8988T (cell line): Measurements from ENCODE around the gene ARID1B.

Experiments
- DNase-seq: peaks from one replicate; pipeline ENCODE4 v3.0.0; 2011

Gene ARID1B

DNA sequence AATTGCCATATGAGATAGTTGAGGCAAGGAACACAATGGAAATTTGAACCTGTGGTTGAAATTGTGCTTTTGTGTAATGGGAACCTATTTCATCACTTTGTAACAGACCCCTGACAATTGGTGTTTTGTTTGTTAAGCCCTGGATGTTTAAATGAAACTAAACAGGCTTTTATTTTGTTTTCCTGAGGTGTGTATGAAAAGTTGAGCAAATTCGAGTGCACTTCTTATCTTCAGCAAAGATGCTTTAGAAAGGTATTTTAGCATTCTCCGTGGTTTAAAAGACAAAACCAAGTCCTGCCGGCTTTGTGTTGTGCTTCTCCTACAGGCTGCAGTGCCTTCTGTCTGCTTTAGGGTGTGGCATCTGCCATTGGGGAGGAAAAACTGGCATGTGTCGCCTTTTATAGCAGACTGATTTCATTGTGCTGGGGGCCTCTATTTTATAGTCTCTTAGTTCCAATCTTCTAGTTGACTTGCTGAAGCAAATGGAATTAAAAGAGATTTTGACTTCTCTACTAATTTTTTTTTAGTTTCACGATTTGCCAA, 2.2 kb upstream of the ARID1B start:
- no peak for DNase-seq

DNA sequence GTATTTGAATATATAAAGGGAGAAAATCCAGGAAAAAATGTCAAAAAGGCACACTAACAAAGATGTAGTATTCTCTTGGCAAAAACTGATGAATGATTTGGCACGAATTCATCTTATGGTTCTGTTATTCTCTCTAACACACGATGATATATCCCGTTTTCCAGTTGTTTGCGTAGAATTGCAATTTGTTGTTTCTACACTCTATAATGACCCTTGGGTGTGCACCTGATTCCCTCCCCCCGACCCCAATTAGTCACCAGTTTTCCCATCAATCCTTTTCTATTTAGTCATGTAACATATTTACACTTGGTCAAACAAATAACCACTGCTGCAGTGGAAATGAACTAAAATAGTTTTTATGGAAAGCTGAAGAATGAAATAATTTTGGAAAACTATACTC, 1.5 kb upstream of the ARID1B start:
- DNase-seq: no peak

DNA sequence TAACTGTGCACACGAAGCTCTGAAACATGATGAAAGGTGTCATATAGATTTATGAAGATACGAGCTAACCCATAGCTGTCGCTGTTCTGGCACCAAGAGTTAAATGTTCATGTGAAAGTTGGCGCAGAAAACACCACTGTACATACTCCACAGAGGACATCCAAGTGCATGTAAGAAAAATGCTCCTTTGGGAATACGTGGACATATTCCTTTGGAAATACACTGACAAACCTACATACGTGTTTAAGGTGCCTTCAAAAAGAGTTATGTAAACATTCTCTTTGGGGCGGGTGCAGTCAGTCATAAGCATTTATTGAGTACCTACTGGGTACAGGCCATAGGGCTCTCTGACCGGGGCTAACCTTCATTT, 723 bp upstream of the ARID1B start:
- DNase-seq: peak; percentile 41

DNA sequence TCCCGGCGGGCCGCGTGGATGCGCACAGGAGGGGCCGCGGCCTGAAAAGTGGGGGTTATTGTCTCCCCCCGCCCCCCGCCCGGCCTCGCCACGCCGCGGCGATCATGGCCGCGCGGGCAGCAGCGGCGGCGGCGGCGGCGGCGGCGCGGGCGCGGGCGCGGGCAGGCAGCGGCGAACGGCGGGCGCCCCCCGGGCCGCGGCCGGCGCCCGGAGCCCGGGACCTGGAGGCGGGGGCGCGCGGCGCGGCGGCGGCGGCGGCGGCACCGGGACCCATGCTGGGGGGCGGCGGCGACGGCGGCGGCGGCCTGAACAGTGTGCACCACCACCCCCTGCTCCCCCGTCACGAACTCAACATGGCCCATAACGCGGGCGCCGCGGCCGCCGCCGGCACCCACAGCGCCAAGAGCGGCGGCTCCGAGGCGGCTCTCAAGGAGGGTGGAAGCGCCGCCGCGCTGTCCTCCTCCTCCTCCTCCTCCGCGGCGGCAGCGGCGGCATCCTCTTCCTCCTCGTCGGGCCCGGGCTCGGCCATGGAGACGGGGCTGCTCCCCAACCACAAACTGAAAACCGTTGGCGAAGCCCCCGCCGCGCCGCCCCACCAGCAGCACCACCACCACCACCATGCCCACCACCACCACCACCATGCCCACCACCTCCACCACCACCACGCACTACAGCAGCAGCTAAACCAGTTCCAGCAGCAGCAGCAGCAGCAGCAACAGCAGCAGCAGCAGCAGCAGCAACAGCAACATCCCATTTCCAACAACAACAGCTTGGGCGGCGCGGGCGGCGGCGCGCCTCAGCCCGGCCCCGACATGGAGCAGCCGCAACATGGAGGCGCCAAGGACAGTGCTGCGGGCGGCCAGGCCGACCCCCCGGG, 637 bp downstream of the ARID1B start:
- peak; percentile 86 for DNase-seq

DNA sequence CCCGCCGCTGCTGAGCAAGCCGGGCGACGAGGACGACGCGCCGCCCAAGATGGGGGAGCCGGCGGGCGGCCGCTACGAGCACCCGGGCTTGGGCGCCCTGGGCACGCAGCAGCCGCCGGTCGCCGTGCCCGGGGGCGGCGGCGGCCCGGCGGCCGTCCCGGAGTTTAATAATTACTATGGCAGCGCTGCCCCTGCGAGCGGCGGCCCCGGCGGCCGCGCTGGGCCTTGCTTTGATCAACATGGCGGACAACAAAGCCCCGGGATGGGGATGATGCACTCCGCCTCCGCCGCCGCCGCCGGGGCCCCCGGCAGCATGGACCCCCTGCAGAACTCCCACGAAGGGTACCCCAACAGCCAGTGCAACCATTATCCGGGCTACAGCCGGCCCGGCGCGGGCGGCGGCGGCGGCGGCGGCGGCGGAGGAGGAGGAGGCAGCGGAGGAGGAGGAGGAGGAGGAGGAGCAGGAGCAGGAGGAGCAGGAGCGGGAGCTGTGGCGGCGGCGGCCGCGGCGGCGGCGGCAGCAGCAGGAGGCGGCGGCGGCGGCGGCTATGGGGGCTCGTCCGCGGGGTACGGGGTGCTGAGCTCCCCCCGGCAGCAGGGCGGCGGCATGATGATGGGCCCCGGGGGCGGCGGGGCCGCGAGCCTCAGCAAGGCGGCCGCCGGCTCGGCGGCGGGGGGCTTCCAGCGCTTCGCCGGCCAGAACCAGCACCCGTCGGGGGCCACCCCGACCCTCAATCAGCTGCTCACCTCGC, 1.5 kb downstream of the ARID1B start:
- DNase-seq: peak; percentile 55

DNA sequence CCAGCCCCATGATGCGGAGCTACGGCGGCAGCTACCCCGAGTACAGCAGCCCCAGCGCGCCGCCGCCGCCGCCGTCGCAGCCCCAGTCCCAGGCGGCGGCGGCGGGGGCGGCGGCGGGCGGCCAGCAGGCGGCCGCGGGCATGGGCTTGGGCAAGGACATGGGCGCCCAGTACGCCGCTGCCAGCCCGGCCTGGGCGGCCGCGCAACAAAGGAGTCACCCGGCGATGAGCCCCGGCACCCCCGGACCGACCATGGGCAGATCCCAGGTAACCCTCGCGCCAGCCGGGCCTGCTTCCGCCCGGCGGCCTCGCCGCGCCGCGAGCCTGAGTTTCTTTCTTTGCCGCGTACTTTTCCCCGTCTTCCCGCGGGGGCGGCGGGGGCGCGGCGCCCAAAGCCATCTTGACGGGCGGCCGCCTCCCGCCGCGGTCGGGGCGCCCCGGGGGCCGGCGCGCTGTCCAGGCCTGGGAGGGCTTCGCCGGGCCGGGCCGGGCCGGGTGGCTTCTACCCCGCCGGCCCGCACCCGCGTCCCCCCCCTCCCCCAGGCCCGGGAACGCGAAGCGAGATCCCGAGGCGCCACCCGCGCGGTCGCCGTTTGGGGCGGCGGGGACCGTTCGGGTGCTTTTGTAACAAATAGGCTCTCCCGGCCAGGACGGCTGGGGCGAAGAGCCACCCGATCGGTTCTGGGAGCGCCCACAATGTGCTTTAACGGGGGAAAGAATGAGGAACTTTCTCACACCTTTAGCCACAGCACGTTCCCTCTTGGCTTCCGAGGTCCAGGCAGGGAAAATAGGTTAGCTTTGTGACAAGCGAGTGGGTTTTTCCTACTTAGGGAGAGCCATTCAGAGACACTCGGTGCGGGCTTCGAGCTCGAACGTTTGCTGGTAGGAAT, 2.3 kb downstream of the ARID1B start:
- DNase-seq: peak; percentile 56

DNA sequence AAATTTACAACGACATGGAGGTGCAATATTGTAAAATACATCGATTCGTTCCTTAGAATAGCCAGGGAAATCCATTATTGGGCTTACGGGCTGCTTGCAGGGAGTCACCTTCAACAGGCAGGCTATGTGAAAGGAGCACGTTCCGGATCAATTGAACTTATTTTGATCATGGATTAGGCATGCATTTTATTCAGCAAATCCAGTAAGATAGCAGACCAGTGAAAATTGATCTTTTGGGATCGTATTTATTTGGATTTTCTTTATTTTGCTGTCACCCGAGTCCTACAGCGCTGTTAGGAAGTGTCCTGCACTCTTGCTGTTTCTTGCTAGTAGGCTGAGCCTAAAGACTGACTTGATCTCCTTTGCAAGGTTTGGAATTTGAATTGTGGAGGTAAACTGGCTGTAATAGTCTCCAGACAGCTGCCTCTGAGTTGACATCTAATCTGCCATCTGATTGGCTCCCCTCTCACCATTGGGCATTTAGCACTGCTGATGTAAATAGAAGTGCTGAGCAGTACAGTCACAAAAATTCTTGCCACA, 3.0 kb downstream of the ARID1B start:
- peak; percentile 61 for DNase-seq

DNA sequence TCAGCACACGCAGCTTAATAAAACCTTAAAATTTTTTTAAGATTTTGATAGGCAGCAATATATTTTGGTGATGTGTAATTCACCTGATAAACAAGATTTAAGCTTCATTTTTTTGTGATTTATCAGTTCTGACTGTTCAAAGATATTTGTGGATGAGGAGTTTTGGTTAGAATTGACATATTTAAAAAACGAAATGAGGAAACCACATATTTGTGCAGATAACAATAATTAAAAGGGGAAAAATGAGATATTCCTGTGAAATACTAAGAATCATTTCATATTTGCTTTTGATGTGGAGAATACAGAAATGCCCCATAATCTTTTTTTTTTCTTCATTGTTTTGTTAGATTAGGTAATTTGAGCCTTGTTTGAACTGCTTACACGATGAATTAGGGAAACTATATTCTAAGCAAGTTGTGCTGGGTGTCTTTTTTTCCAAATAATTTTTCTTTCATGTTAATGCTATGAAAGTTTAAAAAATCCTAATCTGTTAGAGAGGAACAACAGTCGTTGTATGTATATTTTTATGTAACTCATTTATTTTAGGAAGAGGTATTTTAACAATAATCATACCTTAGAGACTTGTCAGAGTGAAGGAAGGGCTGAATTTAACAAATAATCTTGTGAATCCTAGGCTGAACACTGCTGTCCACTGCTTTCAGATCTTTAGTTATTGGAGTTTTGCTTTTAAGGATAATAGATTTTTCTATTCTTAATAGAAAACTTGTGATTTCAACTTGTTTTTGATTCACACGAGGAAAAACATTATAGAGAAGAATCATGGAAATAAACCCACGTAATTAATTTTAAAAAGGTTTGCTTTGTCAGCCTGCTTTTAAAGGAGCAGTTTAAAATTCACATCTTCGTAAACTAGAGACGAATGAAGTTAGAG, 4.0 kb downstream of the ARID1B start:
- no peak for DNase-seq

DNA sequence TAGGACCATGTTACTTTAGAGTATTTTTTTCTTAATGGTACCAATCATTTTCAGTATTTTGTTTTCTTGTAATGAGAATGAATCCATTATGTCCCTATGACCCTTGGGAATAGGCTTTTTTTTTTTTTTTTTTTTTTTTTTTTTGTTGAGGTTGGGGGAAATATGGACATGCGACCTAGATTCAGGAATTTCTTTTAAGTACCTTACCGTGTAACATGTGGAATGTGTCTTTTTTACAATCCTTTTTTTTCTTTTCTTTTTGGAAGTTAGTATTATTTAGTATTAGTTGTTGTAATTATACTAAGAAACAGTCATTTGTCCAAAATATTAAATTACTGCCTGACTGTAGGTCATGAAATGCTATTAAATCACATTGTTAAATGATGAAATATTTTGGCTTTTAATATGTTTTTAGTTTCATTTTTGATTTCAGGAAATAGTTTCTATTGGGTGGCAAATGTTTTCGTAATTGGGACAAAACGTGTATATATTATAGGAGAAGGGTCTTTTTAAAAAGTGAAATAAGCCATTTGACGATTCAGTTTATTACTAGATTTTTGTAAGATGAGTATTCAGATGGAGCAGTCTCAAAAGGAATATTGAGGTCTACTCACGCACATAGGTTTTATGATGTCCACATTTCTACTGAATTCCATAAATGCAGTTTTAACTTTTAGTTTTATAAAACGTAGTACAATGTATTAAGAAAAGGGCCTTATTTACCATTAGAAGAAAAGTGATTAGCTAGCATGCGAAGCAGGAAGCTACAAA, 4.9 kb downstream of the ARID1B start:
- DNase-seq: no peak

DNA sequence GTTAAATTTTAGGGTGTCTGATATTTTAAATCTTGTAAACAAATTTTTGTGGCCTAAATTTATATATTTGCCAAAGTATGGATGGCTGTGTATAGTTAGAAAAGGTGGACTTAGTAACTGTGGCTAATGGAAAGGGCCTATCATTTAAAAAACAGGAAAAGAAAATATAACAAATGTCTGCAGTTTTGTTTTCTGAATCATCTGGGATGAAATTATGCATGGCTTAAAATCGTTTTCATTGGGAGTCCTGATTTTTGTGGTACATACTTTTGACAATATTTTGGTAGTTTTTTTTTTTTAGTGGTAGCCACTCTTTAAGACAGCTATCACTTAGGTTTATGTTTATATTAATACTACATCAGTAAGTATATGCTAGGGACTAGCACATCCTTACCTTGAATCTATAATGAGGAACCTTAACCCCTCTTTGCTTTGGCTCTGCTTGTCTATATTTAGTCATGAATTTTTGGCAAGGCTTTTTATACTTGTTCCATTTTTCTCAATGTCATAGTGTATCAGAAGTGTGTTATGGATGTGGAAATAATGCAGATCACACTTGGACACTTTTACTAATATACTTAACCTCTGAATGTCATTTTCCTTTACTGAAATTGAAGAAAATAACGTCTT, 5.6 kb downstream of the ARID1B start:
- DNase-seq: no peak

DNA sequence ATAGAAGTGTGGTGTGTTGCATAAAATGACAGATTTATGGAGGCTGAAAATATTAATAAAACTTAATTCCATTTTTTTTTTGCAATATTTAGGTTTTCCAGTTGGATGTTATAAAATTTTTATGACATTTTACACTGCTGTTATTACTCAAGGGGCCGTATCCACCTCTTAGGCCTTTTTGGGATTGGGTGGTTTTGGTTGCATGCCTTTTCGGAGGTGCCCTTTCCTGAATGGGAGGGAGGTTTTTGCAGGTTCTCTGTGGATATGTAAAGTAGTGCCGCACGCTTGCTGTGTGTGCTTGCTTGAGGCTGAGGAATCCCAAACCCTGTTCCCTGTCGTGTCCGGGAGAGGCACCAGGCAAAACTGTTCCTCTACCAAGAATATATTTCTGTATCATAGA, 6.8 kb downstream of the ARID1B start:
- no peak for DNase-seq

DNA sequence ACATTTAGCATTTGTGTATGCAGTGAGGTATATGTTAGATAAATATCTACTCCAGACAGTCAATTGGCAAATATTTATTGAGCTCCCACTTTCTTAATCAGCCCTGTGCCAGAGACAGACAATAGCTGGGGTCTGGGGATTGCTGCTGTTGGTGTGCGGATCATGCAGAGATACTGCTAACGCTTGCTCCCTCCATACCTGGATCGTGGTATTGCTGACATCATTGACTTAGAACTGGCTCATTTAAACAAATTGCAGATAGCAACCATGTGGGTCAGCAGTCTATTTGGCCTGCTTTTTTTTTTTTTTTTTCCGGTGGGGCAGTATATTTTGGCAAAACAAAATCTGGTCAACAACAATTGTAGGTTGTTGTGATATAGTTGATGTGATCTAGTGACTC, 9.5 kb downstream of the ARID1B start:
- no peak for DNase-seq

DNA sequence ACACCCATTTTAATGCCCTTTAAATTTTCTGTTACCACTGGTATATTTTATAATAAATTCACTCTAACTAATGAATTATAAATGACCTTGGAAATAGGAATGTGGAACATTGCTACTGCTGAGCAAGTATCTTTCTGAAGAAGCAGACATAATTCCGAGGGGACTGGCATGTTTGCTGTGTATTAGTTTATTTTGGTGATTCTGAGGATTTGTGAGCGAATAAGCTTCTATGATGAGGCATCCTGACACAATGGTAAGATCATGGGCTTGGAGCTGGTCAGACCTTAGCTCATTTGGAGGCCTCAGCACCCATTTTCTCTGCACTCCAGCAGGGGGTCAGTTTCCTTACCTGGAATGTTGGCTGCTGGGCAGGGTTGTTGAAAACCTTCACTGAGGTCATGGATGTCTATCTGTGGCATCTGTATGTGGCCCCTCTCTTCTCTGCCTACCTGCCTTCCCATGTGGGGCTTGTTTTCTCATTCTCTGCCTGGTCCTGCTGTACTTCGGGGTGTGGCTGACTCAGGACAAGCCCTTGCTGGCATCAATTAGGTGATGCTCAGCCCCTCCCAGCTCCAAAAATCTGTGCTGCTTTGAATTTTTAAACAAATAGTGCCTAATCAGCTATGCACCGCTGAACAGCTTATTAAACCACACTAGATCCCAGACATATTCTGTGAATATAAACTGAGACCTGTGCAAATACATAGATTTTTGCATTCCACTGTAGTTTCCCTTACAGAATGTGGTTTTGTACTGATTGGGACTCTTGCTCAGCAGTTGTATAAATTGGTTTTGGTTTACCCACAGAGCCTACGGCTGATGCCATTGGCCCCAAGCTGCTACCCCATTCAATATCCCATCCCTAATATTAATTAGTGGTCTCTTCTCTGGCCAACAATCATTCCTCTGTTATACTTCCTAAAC, 10.7 kb downstream of the ARID1B start:
- DNase-seq: no peak

DNA sequence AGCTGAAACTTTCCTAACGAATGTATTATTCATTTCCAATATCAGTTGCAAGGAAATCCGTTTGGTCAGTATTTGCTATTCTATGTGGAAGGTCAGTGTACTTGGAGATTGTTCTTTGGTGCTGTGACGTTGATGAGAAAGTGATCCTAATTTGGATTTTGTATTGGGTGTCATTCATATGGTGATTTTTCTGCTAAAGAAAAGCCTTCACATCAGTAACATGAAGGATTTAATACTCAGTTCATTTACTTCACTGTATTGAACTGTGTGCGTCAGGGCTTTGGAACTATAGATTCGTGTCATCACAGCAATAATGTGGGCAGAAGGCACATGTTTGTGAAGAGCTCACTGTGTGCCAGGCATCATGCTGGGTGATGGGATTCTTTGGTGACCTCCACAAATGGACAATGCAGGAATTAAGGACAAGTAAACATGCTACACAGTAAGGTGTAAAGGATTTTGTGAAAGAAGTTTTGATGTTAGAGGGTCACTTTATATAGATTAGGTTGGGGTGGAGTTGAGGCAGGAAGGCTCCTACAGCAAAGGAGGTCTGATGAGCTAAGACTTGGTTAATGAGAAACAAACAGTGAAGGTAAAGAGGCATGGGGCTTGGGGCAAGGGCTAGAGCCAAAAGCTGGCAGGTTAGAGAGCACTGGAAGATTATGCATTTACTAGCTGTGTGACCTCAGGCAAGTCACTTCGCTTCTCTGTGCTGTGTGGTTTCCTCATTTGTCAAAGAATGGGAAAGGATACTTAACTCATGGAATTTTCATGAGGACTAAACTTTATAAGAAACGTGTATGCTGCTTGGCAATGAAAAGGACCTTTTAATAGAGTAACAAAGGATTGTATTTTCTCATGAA, 12.1 kb downstream of the ARID1B start:
- no peak for DNase-seq

DNA sequence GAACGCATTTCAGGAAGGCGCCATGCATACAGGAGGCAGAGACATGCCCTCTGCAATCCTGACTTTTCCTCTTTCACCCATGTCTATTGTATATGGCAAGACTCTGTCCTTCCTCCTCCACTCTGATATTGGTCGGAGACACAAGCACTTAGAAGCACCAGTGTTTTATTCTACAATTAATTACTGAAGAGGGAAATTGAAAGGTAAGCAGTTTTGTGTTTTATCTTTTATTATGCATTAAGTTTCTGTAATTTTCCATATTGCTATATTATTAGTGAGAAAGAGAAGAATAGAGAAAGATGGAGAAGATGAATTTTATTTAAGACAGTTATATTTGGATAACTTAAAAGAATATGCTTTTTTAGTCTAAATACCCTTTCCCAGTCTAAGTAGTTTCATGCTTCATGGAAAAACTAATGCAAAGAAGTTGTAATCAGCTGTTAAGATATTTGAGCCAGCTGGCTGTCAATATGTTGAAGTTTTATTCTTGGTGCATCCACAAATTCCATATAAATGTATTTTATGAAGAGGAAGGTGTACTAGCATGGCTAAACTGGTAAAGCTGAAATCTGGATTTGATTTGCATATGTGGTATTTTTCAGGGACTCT, 13.6 kb downstream of the ARID1B start:
- no peak for DNase-seq

DNA sequence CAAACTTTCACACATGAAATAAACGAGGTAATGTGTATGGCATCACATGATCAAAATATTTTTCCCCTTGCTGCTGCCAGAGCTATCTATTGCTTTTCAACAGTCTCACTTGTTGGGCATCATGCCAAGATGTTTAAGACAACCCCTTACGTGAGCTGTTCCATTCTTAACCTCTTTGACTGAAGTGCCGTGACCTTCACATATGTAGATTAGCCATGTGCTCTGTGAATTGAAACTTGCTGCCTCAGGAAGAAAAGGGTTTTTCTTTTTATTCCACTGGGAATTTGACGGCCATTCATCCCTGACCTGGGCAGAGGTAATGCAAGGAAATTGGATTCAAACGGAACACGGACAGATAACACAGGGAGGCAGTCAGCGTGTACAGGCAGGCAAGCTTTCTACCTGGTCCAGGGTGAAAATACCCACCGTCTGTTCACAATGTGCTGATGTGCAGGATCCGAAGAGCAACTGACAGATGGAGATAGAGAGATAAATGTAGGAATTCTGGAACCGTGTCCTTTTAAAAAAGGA, 14.2 kb downstream of the ARID1B start:
- no peak for DNase-seq

DNA sequence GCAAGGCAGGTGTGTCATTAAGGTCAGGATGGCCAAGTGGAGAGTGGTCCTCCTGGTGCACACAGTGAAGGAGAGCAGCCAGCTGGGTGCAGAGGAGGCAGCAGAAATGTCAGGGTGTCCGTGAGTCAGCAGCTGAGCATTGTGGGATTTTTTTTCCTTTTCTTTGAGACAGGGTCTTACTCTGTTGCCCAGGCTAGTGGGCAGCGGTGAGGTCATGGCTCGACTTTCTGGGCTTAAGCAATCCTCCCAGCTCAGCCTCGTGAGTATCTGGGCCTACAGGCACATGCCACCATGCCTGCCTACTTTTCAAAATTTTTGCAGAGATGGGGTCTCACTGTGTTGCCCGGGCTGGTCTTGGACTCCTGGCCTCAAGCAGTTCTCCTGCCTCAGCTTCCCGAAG, 16.0 kb downstream of the ARID1B start:
- DNase-seq: no peak
